ENCODE measurements around the gene BCL2L11. TPM values are rescaled to one million over a fixed set of nuclear protein-coding genes. Genes with fewer than 3 reads are reported as not detected.
A peak's percentile ranks its signal among the peaks of the same experiment; 100 is the strongest.

BCL2L11 gene
- total RNA-seq, 1 experiment from 2014 or later = 21.2 TPM

- H3K23me2 ChIP-seq (ENCODE audit: insufficient read length, low read depth, low read length, poor library complexity, severe bottlenecking) = no peaks in the 10 kb centered on the region
- H3K56ac ChIP-seq (ENCODE audit: insufficient read length, low read depth, low read length) = no peak overlapping the region
- no peak overlapping the region for H3K4ac ChIP-seq (ENCODE audit: low read depth, low read length)
- H3K4me2 ChIP-seq (ENCODE audit: insufficient read depth, insufficient read length, low read length) = no peak overlapping the region
- no peak overlapping the region for H2BK5ac ChIP-seq (ENCODE audit: insufficient read length, low read length)
- H2BK12ac ChIP-seq (ENCODE audit: insufficient read length, low read depth, low read length) = no peak overlapping the region
- H3K9me3 ChIP-seq (ENCODE audit: control insufficient read depth, low read depth, low read length) = no peaks in the 10 kb centered on the region
- no peak overlapping the region for H3K23ac ChIP-seq (ENCODE audit: insufficient read length, low read depth, low read length)
- H3K18ac ChIP-seq (ENCODE audit: insufficient read length, low read depth, low read length) = no peak overlapping the region
- Mint-ChIP-seq H3K4me1 (peaks cover 11 to 25% of the 10 kb centered on the region in 2 experiments), H3K4me3 (no peak overlapping the region), H3K36me3 (ENCODE audit: insufficient read depth in 1 of 3, low read depth in 3 of 3) (peaks cover 25 to 70% (median 47%) of the 10 kb centered on the region in 3 experiments), H3K27ac (0 out of 7 replicates have a peak overlapping the region, but pooled peaks of 1 of the 3 experiments have one; percentile 21), H3K27me3 (ENCODE audit: low read depth) (no peaks in the 10 kb centered on the region), H3K9me3 (no peaks in the 10 kb centered on the region)
- H3K79me2 ChIP-seq (ENCODE audit: insufficient read depth, low read length) = peaks cover 2% of the 10 kb centered on the region; the same call in 1 of the 2 replicates
- no peak overlapping the region for H2AFZ ChIP-seq (ENCODE audit: low read length)
- DNase-seq = peak; percentile 55
- H2AK5ac ChIP-seq (ENCODE audit: insufficient read length, low read length) = no peak overlapping the region
- H4K20me1 ChIP-seq (ENCODE audit: control insufficient read depth, insufficient read depth, insufficient read length) = no peaks in the 10 kb centered on the region
- no peak overlapping the region for H2BK120ac ChIP-seq (ENCODE audit: low read depth, low read length, poor library complexity, severe bottlenecking)
- H4K8ac ChIP-seq (replicated peaks; ENCODE audit: insufficient read length, low read depth, low read length) = no peak overlapping the region
- no peaks in the 10 kb centered on the region for H3K79me1 ChIP-seq (ENCODE audit: insufficient read depth, low read depth, low read length, poor library complexity, severe bottlenecking)
- H4K91ac ChIP-seq (ENCODE audit: insufficient read length, low read depth, low read length) = no peak overlapping the region
- H3T11ph ChIP-seq (ENCODE audit: low read length) = no peak overlapping the region
- no peaks in the 10 kb centered on the region for H3K27me3 ChIP-seq (ENCODE audit: insufficient read depth, low read length)
- H3K27ac ChIP-seq (ENCODE audit: insufficient read length, low read depth, low read length) = no peak overlapping the region
- H3K4me1 ChIP-seq (ENCODE audit: insufficient read depth, low read length) = no peaks in the 10 kb centered on the region
- no peak overlapping the region for H3K9ac ChIP-seq (ENCODE audit: extremely low read depth, insufficient read length, low read length)
- H4K5ac ChIP-seq (ENCODE audit: insufficient read length, low read depth, low read length) = no peak overlapping the region
- WGBS (ENCODE audit: extremely low coverage, insufficient read length, low lambda C conversion rate) = no CpG with 5 or more reads among the region's 9 CpGs
- H3K14ac ChIP-seq (ENCODE audit: insufficient read depth, low read length) = no peak overlapping the region; the same call in 1 of the 2 replicates
- no peak overlapping the region for H2BK20ac ChIP-seq (ENCODE audit: low read depth, low read length, poor library complexity, severe bottlenecking)
- no peak overlapping the region for H2BK15ac ChIP-seq (ENCODE audit: low read depth, low read length)
- peak; percentile 57 for TF ChIP-seq CTCF (conservative IDR thresholded peaks at IDR 0.05)
These were observed 15.2 kb downstream of the BCL2L11 start for GRCh38 chr2:111135910-111136297.

Measured in H9 (cell line).